ENCODE measurements around the gene TRAFD1.

TRAFD1 gene

DNA sequence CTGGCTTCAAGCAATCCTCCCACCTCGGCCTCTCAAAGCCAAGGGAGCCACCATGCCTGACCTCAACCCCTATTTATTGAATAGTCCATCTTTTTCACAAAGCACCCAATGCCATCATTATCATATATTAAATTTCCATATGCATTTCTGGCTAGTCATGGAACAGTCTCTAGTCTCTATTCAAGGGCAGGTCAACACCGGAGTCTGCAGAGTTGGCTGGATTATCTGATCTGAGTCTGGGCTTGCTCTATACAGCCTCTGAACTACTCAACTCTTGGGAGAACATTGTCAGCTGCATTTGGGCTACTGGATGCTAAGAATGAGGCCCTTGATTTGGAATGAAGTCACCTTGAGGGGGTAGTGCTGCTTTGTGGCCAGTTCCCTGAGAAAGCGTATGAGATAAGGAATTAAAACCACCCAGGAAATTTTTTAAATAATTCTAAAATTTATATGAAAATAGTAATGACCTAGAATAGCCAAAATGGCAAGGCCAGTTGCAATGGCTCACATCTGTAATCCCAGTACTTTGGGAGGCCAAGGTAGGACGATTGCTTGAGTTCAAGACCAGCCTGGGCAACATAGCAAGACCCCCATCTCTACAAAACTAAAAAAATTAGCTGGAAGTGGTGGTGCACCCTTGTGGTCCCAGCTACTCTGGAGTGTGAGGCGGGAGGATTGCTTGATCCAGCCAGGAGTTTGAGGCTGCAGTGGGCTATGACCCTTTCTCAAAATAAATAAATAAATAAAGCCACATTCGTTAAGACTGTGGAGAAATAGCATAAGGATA lies 9.9 kb upstream of the TRAFD1 start:
- no peak for DNase-seq (ENCODE audit: low read depth)

DNA sequence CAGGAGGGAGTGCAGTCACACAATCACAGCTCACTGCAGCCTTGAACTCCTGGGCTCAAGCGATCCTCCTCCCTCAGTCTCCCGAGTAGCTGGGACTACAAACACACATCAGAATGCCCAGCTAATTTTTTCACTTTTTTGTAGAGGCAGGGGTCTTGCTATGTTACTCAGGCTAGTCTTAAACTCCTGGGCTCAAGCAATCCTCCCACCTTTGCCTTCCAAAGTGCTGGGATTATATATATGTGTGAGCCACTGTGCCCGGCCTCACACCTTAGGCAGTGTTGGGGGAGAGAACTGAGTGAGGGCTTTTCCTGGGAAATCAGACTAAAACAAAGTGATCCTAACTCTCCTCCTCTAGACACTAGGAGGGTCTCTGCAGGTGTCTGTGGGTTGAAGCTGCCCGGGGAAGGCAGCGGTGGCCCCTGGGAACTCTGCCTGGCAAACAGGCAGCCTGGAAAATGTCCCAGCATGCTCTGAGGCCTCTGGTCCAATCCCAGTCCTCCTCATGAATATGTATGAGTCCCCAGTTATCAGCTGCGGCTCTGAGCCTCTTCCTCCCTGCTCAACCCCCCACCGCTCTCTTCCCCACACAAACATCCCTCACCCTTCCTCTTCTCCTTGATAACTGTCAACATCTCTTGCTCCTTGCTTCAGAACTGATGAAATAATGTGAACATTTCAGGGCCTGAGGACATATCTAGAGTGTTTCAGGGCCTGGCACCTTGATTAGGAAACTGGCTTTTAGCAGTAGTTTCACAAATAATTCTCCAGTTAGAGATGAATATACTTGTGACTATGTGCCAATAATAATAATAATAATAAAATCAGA lies 8.9 kb upstream of the TRAFD1 start:
- DNase-seq (ENCODE audit: low read depth), result no peak

DNA sequence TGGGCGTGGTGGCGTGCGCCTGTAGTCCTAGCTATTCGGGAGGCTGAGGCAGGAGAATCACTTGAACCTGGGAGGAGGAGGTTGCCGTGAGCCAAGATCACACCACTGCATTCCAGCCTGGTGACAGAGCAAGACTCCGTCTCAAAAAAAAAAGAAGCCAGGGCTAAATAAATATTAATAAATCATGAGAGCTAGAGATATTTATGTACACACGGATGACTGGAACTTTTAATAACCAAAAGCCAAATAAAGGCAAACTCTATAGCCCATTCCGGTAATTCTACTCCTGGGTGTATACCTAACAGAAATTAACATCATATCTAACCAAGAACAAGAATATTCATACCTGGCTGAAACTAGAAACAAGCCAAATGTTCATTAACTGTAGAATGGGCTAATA lies 7.7 kb upstream of the TRAFD1 start:
- DNase-seq (ENCODE audit: low read depth), result no peak

GRCh38 chr12:112121780-112122565 lies 3.4 kb upstream of the TRAFD1 start:
- no peak for DNase-seq (ENCODE audit: low read depth)

DNA sequence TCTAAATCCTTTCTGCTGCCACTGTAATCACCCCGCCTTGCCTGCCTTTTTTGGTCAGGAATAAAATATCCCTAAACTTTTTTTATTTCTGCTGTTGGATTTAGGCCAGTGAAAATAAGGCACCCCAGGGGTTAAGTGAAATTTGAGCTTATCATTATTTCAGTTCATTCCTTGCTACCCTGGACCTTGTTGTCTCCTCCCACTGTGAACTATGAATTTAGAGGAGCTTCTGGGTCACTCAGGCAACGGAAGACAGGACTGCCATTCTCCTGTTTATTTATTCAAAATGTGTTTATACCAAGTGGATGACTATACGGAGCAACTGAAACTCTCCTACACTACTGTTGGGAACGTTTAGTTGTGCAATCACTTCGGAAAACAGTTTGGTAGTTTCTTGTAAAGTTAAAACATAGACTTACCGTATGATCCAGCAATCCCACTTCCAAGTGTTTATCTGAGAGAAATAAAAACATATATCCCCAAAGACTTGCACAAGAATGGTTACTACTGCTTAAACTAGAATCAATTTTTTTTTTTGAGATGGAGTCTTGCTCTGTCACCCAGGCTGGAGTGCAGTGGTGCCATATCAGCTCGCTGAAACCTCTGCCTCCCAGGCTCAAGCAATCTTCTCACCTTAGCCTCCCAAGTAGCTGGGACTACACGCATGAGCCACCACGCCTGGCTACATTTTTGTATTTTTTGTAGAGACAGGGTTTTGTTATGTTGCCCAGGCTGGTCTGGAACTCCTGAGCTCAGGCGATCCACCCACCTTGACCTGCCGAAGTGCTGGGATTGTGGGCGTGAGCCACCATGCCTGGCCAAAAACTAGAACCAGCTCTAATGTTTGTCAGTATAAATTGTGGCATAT lies 2.3 kb upstream of the TRAFD1 start:
- no peak for DNase-seq (ENCODE audit: low read depth)

DNA sequence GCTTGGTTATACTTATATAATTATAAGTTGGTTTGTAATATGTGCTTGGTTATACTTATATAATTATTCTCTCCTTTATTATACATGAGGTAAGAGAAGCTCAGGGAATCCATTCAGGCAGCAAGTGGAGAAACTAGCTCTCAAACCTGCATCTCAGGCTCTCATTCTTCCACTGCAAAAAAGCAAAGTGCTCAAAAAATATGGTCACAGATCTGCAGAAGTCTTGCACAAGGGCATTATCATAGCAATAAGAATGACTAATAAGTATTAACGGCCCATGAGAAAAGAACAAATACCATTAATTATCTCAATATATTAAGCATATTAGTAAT lies 476 bp upstream of the TRAFD1 start:
- no peak for DNase-seq (ENCODE audit: low read depth)

DNA sequence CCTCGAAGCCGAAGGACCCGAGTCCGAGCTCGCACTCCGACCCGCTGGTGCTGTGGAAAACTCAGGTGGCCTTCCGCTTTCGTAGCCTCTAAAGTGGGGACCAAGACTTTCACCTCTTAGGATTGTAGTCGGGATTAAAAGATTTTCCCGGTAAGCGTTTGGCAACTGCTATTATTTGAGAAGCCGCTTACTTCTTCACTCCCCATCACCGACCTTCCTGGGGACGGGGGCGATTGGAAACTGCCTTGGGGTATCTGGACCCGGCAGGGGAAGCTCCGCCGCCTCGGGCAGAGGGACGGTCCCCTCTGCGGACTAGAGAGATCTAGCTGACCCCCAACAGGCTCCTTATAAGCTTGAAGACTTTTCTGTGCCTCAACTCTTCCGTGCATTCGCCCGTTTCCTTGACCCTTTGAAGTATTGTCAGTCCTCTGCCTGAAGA lies 659 bp downstream of the TRAFD1 start:
- no peak for DNase-seq (ENCODE audit: low read depth)

GRCh38 chr12:112126911-112127310 lies 1.6 kb downstream of the TRAFD1 start:
- no peak for DNase-seq (ENCODE audit: low read depth)

DNA sequence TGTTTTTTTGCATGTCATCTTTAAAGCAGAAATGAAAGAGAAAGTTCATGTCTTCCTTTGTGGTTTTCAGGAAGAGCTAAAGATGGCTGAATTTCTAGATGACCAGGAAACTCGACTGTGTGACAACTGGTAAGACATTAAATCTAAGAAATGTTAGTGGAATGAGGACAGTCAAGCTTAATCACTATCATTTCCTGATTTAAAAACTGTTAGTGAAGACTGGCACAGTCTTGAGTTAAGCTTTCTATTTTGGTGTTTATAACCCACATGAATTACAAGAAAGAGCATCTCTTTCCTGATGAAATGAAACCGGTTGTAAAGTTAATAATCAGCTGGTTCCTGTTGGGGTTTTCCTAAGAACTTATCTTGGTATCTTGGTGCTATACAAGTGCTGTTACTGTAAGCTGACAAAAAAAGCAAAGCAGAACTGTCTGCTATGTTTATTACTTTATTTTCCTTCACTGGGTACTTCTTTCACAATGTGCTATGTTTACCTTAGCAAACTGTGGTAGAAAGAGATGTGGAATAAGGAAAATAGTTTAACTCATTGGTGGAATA lies 5.2 kb downstream of the TRAFD1 start:
- no peak for DNase-seq (ENCODE audit: low read depth)

GRCh38 chr12:112131686-112132085 lies 6.3 kb downstream of the TRAFD1 start:
- no peak for DNase-seq (ENCODE audit: low read depth)

GRCh38 chr12:112133418-112133817 lies 8.1 kb downstream of the TRAFD1 start:
- DNase-seq (ENCODE audit: low read depth), result no peak

- no peak for DNase-seq (ENCODE audit: low read depth)
These were observed 9.4 kb downstream of the TRAFD1 start for GRCh38 chr12:112134731-112135130.

GRCh38 chr12:112140728-112141127 lies 15.4 kb downstream of the TRAFD1 start:
- DNase-seq (ENCODE audit: low read depth), result no peak

- no peak for DNase-seq (ENCODE audit: low read depth)
These were observed 20.8 kb downstream of the TRAFD1 start for GRCh38 chr12:112146123-112146522.

DNA sequence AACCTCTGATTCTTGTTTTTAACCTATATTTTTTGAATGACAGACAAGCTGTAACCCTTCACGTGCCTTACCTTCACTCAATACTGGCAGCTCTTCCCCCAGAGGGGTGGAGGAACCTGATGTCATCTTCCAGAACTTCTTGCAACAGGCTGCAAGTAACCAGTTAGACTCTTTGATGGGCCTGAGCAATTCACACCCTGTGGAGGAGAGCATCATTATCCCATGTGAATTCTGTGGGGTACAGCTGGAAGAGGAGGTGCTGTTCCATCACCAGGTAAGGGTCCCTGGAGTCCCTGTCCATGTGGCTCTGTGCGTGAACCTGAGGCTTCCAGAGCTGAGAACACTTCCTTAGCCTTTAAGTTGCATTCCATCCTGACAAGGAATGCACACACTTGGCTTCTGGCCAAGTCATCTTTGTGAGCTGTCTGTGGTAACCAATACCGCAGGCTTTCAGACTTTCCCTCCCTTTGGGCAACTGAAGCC lies 22.7 kb downstream of the TRAFD1 start:
- DNase-seq (ENCODE audit: low read depth), result no peak

- no peak for DNase-seq (ENCODE audit: low read depth)
These were observed 24.2 kb downstream of the TRAFD1 start for GRCh38 chr12:112149596-112149995.

DNA sequence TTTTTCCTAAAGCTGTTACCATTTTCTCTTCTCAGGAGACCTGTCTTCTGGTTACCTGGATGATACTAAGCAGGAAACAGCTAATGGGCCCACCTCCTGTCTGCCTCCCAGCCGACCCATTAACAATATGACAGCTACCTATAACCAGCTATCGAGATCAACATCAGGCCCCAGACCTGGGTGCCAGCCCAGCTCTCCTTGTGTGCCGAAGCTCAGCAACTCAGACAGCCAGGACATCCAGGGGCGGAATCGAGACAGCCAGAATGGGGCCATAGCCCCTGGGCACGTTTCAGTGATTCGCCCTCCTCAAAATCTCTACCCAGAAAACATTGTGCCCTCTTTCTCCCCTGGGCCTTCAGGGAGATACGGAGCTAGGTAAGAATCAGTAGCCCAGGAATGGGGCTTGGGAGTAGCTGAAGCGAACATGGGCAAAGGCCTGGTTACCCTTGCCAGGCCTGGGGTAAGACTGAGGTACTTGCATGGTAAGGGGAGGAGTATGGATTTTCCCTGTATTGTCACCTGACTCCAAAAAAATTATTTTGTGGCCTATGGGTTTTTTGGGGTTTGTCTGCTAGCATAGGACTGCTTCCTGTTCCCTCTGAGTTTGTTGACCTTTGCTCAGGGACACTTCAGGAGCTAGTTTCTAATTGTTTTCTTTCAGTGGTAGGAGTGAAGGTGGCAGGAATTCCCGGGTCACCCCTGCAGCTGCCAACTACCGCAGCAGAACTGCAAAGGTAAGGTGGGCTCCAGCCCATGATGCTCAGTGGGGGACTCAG lies 26.6 kb downstream of the TRAFD1 start:
- no peak for DNase-seq (ENCODE audit: low read depth)

DNA sequence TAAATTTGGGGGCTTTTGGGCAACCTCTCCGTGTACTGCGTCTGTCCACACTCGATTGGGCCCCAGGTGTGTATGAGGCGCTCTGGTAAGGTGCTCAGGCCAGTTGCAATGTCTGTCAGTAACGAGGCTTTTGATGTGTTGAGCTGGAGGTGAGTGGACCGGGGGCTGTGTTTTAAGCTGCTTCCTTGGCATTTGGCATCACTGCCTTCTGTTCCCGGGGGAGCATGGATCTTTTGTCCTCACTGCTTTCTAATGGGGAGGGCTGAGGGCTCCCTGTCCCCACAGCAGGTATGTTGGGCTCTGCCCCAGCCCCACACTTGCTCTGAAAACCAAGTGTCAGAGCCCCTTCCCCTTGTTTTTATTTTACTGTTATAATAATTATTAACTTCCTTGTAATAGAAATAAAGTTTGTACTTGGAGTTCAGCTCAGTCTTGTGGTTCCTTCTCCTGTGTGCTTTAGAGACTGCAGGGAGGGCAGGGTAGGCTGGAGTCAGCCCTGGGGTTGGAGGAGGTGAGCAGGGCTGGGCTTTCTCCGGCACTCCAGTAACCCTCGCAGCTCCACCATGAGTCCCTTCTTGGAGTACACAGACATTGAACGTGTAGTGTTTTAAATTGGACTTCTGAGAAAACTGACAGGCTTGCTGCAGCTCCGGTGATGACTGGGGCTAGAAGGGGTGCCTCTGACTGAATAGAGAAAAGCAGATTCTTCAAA lies 28.0 kb downstream of the TRAFD1 start:
- DNase-seq (ENCODE audit: low read depth), result no peak

DNA sequence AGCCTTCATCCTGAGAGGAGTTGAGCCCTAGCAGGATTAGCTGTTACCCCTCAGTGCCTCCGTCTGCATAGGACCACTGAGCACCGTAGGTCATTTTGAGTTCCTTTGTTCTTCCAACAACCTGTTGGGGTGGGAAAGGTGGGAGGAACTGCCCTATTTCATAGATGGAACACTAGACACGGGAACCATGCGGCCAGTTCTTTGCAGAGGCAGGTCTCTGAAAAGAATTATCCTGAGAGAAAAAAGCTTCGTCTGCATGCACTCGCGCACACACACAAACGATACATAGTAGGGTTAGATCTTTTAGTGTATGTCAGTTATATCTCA lies 28.5 kb downstream of the TRAFD1 start:
- DNase-seq (ENCODE audit: low read depth), result no peak
